HG02970 (cell line): Measurements from ENCODE around the gene ATG14.

Experiments used
- ATAC-seq: cut with Tn5 transposase; IDR thresholded peaks from one replicate; pipeline ENCODE4 v1.9.1; 2021; ENCODE audit warnings: mild to moderate bottlenecking, moderate library complexity, moderate number of reproducible peaks; ENCODE audit not compliant: unreplicated experiment, low FRiP score

Gene ATG14

GRCh38 chr14:55324812-55325211 is 86.8 kb downstream of the ATG14 start:
- ATAC-seq, result no peak

DNA sequence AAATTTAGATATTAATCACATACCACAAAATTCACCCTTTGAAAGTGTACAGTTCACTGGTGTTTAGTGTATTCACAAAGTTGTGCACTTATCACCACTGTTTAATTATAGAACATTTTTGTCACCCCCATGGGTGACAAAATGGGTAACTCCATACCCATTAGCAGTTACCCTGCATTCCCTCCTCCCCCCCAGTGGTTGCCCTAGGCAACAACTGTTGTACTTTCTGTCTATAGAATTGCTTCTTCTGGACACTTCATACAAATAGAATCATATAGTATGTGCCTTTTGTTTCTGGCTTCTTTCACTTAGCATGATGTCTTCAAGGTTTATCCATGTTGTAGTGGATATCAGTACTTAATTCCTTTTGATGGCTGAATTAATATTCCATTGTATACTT is 87.7 kb downstream of the ATG14 start:
- ATAC-seq, result no peak

GRCh38 chr14:55318694-55319093 is 92.9 kb downstream of the ATG14 start:
- ATAC-seq, result no peak

- no peak for ATAC-seq
Measured at GRCh38 chr14:55317542-55318306, 93.9 kb downstream of the ATG14 start.

- ATAC-seq, result no peak
Measured at GRCh38 chr14:55316564-55316963, 95.1 kb downstream of the ATG14 start.
